Measurements from ENCODE around the gene RNGTT.

GRCh38 chr6:88870717-88871330 is 92.6 kb downstream of the RNGTT start:
- TF ChIP-seq CTCF (IDR thresholded peaks at IDR 0.05) = peak in 3 of 4 experiments; percentile 48 to 60 (median 54)
- TF ChIP-seq POLR2A (IDR thresholded peaks at IDR 0.05) = no peak
